Measurements from ENCODE around the gene SSR4.

The SSR4 gene

DNA sequence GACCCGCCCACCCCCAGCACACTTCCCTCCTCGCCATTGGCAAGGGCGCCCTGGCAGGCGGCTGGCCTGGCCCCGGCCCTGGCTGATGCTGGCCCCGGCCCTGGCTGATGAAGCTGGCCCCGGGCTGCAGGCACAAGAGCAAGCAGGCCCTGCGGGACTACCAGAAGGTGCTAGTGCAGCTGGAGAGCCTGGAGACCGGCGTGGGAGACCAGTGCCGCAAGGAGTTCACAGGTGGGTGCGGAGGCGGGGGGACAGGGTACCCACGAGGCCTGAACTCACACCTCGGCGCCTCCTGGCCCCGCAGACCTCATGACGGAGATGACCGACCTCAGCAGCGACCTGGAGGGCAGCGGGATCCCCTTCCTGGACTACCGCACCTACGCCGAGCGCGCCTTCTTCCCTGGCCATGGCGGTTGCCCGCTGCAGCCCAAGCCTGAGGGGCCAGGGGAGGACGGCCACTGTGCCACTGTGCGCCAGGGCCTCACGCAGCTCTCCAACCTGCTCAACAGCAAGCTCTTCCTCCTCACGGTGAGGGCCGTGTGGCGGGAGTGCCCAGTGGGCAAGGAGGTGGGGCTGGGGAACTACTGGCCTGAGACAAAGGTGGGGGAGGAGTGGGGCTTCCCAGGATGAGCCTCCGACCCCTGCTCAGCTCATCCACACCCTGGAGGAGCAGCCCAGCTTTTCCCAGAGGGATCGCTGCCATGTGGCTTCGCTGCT, 19.7 kb upstream of the SSR4 start:
- no peaks in the 10 kb centered on the region for H3K36me3 Mint-ChIP-seq
- H3K9me3 Mint-ChIP-seq: no peaks in the 10 kb centered on the region
- no peak for DNase-seq (ENCODE audit: low spot score in 2 of 2)
- no peak overlapping the region for H3K4me3 Mint-ChIP-seq
- no peaks in the 10 kb centered on the region for H3K4me1 Mint-ChIP-seq
- ATAC-seq: no peak
- H3K27ac Mint-ChIP-seq: no peak overlapping the region

DNA sequence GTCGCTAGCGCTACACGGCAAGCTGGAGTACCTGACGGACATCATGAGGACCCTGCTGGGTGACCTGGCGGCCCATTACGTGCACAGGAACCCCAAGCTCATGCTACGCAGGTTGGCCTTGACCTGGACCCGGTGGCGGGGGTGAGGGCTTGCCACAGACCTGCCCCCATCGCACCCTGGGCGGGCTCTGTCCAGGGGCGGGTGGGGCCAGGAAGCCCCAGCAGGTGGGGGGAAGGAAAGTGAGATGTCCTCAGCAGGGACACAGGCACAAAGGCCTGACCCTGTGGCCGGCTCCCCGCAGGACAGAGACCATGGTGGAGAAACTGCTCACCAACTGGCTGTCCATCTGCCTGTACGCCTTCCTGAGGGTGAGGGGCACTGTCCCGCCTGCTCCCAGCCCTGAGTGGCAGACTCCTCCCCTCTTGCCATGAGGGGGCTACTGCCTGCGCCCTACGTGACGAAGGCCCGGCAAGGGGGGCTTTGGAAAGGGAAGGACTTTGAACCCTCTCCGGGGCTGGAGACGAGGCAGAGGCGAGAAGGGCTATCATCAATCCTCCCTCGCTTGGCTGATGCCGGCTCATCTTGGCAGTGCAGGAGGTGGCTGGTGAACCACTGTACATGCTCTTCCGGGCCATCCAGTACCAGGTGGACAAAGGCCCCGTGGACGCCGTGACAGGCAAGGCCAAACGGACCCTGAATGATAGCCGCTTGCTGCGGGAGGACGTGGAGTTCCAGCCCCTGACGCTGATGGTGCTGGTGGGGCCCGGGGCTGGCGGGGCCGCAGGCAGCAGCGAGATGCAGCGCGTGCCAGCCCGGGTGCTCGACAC, 19.0 kb upstream of the SSR4 start:
- DNase-seq (ENCODE audit: low spot score in 2 of 2): no peak

DNA sequence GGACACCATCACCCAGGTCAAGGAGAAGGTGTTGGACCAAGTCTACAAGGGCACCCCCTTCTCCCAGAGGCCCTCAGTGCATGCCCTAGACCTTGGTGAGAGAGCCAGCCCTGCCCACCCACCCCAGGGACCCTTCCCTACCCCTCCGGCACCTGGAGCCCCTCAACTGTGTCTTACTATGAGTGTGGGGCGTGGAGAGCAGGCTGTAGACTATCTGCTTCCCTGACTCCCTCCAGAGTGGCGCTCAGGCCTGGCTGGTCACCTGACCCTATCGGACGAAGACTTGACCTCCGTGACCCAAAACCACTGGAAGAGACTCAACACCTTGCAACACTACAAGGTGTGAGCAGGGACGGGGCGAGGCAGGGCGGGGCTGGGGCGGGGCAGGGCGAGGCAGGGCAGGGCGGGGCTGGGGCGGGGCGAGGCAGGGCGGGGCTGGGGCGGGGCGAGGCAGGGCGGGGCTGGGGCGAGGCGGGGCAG, 18.3 kb upstream of the SSR4 start:
- Mint-ChIP-seq H3K36me3 (no peaks in the 10 kb centered on the region), H3K9me3 (no peaks in the 10 kb centered on the region), H3K4me3 (no peak overlapping the region), H3K4me1 (no peaks in the 10 kb centered on the region), H3K27ac (no peak overlapping the region)
- no peak for ATAC-seq
- no peak for DNase-seq (ENCODE audit: low spot score in 2 of 2)

More for the DNA sequence above, 19.0 kb upstream of the SSR4 start:
- Mint-ChIP-seq H3K9me3 (no peaks in the 10 kb centered on the region), H3K27ac (no peak overlapping the region), H3K4me3 (no peak overlapping the region), H3K4me1 (no peaks in the 10 kb centered on the region), H3K36me3 (no peaks in the 10 kb centered on the region)
- no peak for ATAC-seq

DNA sequence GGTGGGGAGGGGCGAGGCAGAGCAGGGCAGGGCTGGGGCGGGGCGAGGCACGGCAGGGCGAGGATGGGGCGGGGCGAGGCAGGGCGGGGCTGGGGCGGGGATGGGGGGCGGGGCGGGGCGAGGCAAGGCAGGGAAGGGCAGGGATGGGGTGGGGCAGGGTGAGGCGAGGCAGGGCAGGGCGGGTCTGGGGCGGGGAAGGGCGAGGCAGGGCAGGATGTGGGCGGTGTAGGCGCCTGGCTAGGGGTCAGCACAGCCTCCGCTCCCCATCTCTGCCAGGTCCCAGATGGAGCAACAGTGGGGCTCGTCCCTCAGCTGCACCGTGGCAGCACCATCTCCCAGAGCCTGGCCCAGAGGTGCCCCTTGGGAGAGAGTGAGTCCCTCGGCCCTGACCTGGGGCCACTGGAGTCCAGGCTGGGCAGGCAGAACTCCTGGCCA, 17.8 kb upstream of the SSR4 start:
- no peak for ATAC-seq

DNA sequence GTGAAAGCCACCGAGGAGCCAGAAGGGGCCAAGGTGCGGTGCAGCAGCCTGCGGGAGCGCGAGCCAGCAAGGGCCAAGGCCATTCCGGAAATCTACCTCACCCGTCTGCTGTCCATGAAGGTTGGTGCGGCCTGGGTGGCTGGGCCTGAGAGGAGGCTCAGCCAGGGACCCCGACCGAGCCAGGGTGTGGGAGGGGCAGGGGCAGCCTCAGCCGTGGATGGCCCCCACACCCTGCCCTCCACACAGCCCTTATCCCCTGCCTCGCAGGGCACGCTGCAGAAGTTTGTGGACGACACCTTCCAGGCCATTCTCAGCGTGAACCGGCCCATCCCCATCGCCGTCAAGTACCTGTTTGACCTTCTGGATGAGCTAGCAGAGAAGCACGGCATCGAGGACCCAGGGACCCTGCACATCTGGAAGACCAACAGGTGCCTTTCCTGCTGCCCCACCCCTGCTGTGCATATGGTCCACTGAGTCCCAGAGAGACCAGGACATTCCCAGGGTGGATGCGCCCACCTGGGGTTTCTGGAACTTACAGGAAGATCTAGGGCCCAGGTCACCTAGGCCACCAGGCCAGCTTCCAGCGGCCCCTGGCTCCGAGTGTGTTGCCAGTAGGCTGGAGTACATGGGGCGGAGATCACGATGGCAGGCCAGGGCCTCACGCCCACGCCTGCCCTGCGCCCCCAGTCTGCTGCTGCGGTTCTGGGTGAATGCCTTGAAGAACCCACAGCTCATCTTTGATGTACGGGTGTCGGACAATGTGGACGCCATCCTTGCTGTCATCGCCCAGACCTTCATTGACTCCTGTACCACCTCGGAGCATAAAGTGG, 17.0 kb upstream of the SSR4 start:
- no peak for ATAC-seq
- Mint-ChIP-seq H3K4me1 (no peaks in the 10 kb centered on the region), H3K4me3 (no peak overlapping the region), H3K9me3 (no peaks in the 10 kb centered on the region), H3K36me3 (no peaks in the 10 kb centered on the region), H3K27ac (no peak overlapping the region)
- no peak for DNase-seq (ENCODE audit: low spot score in 2 of 2)

More for the DNA sequence above, 17.8 kb upstream of the SSR4 start:
- H3K27ac Mint-ChIP-seq: no peak overlapping the region
- no peak for DNase-seq (ENCODE audit: low spot score in 2 of 2)
- H3K9me3 Mint-ChIP-seq: no peaks in the 10 kb centered on the region
- H3K36me3 Mint-ChIP-seq: no peaks in the 10 kb centered on the region
- no peak overlapping the region for H3K4me3 Mint-ChIP-seq
- no peaks in the 10 kb centered on the region for H3K4me1 Mint-ChIP-seq

DNA sequence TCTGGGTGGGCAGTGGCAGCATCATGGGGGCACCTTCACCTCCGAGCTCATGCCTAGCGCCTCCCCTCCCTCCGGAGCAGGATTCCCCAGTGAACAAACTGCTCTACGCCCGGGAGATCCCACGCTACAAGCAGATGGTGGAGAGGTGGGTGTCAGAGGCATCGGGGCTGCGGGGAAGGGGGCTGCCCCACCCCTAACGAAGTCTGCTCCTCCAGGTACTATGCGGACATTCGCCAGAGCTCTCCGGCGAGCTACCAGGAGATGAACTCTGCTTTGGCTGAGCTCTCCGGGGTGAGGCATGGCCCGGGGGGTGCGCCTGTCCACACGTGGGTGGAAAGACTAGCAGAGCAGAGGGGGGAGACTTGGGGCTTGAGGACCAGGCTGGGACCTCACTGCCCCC, 16.3 kb upstream of the SSR4 start:
- ATAC-seq: no peak
- no peak for DNase-seq (ENCODE audit: low spot score in 2 of 2)
- Mint-ChIP-seq H3K4me3 (no peak overlapping the region), H3K9me3 (no peaks in the 10 kb centered on the region), H3K36me3 (no peaks in the 10 kb centered on the region), H3K4me1 (no peaks in the 10 kb centered on the region), H3K27ac (no peak overlapping the region)

DNA sequence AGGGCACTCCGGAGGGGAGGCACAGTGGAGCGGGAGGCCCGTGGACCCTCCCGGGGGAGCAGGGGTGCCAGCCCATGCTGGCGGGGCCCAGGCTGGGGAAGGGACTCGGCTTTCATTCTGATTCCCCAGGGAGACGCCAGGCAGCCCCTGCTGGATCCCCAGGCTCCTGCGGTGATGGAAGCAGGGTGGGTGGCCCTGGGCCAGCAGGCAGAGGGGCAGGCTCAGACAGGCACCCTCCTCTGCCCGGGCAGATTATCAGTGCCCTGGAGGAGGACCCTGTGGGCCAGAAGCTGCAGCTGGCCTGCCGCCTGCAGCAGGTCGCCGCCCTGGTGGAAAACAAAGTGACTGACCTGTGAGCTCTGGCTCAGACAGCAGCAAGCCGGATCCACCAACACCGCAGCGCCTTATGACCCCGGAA, 15.8 kb upstream of the SSR4 start:
- no peak for ATAC-seq
- Mint-ChIP-seq H3K9me3 (no peaks in the 10 kb centered on the region), H3K4me3 (no peak overlapping the region), H3K27ac (no peak overlapping the region), H3K4me1 (no peaks in the 10 kb centered on the region), H3K36me3 (no peaks in the 10 kb centered on the region)
- DNase-seq (ENCODE audit: low spot score in 2 of 2): no peak

DNA sequence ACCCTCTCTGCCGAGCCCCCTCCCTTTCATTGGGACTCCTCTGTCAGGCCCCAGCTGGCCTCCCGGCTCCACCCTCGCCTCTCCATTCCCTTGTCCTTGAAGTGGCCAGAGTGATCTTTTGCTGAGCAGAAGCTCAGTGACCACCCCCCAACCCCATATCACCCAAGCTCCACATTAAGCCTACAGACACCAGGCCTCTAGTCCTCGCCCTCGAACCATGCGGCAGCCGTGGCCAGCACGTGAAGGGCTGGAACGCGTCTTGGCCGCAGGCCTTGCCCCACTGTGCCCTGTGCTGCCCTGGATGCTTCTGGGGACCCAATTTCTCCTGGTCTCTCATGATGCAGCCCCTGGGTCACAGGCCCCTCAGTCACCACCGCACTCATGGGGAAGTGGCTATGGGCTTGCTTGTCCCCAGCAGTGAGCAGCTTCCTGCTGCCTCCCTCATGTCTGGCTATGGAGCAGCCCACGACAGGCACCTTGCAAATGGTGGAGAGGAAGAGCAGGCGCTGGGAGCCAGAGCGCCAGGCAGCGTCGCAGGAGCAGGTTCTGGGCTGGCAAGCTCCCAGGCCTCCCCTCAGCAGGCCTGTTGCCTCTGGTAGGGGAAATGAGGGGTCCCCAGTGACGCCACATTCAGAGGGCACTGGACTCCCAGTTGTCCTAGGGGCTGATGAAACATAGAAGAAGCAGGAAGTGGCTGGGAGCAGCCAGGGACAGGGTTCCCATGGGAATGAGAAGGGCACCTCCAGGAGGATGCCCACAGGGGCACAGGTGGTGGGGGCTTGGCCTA, 14.4 kb upstream of the SSR4 start:
- Mint-ChIP-seq H3K27ac (no peak overlapping the region), H3K36me3 (peaks cover 4% of the 10 kb centered on the region), H3K9me3 (no peaks in the 10 kb centered on the region), H3K4me3 (no peak overlapping the region), H3K4me1 (no peaks in the 10 kb centered on the region)
- DNase-seq (ENCODE audit: low spot score in 2 of 2): no peak
- ATAC-seq: no peak

DNA sequence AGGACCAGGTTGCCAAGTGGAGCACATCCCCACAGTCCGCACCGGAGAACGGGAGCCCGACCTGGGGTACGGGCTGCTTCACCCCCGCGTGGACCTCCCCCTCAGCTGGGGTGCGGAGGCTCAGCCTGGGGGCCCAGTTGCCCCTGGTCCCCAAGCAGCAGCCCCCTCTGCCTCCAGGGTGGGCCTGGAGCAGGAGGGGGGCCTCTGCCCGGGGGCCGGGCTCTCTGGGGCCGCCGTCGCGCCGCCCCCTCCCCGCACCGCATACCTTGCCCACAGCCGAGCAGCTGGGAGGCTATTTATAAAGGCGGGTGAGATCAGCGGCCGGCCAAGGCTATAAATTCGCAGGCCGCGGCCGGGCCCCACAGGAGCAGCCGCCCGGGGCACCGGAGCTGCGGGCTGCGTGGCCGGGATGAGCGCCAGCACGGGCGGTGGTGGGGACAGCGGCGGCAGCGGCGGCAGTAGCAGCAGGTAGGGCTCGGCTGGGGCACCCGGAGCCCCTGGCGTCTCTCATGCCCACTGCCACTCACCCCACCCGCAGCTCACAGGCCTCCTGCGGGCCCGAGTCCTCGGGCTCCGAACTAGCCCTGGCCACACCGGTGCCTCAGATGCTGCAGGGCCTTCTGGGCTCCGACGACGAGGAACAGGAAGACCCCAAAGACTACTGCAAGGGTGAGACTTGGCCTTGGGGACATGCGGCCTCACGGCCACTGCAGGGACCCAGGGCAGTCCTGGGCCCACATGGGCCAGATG, 13.6 kb upstream of the SSR4 start, which contains the start of gene SRPK3:
SRPK3 (plus strand) TSS at position 364 of the 750 bp plus-strand sequence; CDS start at position 410, 46 bp downstream.
- Mint-ChIP-seq H3K9me3 (no peaks in the 10 kb centered on the region), H3K4me1 (no peaks in the 10 kb centered on the region), H3K27ac (no peak within 1 kb of the TSS), H3K4me3 (no peak within 1 kb of the TSS), H3K36me3 (peaks cover 10% of the 10 kb centered on the region)
- no peak for ATAC-seq
- DNase-seq (ENCODE audit: low spot score in 2 of 2): no peak

DNA sequence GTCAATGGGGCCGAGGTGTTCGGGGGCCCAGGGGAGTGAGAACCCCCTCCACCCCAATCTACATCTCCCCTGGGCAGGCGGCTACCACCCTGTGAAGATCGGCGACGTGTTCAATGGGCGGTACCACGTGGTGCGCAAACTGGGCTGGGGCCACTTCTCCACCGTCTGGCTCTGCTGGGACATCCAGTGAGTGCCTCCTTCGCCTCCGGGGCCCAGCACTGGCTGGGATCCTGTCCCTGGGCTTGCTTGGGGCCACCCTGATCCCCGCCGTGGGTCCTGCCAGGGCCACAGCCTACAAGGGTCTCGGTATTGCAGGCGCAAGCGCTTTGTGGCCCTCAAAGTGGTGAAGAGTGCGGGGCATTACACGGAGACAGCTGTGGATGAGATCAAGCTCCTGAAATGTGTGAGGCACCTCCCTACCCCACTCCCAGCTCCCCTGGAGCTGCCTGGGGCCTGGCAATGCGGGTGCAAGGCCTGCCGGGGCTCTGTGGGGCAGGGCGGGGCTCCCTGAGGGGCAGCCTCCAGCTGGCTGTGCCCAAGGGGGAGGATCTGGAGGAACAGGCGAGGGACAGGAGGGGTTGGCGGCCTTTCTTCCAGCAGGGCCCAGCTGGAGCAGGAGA, 12.9 kb upstream of the SSR4 start:
- Mint-ChIP-seq H3K9me3 (no peaks in the 10 kb centered on the region), H3K27ac (no peak overlapping the region), H3K36me3 (peaks cover 12% of the 10 kb centered on the region), H3K4me3 (no peak overlapping the region), H3K4me1 (no peaks in the 10 kb centered on the region)
- ATAC-seq (no peak), DNase-seq (ENCODE audit: low spot score in 2 of 2) (no peak)

DNA sequence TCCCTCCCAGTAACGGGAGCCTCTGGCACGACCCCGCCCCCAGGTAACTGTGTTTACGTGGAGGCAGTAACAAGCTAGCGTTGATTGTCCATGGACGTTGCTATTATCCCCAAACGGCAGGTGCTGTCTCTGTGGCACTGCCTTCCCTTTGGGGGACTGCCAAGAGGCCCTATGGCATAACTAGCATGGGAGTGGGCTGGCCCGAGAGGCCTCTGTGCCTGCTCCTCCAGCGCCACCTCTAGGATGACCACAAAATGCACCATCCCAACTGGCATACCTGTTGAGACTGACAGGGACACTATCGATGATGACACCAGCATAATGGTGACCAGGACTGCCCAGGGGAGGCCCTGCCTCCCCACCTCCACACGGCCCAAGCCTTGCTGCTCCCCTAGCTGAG, 12.2 kb upstream of the SSR4 start:
- Mint-ChIP-seq H3K36me3 (peaks cover 17% of the 10 kb centered on the region), H3K9me3 (no peaks in the 10 kb centered on the region), H3K27ac (no peak overlapping the region), H3K4me3 (no peak overlapping the region), H3K4me1 (no peaks in the 10 kb centered on the region)
- DNase-seq (ENCODE audit: low spot score in 2 of 2): no peak
- no peak for ATAC-seq

DNA sequence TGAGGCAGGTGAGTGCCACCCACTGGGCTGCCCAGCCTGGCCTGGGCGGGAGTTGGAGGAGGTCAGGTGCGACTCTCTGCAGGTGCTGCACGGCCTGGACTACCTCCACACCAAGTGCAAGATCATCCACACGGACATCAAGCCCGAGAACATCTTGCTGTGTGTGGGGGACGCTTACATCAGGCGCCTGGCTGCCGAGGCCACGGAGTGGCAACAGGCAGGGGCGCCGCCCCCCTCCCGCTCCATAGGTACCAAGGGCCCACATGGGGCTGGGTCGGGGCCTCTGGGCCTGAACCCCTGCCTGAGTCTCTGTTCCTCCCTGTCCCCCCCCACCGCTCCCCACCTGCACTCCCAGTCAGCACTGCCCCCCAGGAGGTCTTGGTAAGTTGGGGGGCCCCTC, 11.6 kb upstream of the SSR4 start:
- ATAC-seq (no peak), DNase-seq (ENCODE audit: low spot score in 2 of 2) (no peak)
- H3K27ac Mint-ChIP-seq: no peak overlapping the region
- no peaks in the 10 kb centered on the region for H3K4me1 Mint-ChIP-seq
- no peak overlapping the region for H3K4me3 Mint-ChIP-seq
- peaks cover 17% of the 10 kb centered on the region for H3K36me3 Mint-ChIP-seq
- H3K9me3 Mint-ChIP-seq: no peaks in the 10 kb centered on the region

DNA sequence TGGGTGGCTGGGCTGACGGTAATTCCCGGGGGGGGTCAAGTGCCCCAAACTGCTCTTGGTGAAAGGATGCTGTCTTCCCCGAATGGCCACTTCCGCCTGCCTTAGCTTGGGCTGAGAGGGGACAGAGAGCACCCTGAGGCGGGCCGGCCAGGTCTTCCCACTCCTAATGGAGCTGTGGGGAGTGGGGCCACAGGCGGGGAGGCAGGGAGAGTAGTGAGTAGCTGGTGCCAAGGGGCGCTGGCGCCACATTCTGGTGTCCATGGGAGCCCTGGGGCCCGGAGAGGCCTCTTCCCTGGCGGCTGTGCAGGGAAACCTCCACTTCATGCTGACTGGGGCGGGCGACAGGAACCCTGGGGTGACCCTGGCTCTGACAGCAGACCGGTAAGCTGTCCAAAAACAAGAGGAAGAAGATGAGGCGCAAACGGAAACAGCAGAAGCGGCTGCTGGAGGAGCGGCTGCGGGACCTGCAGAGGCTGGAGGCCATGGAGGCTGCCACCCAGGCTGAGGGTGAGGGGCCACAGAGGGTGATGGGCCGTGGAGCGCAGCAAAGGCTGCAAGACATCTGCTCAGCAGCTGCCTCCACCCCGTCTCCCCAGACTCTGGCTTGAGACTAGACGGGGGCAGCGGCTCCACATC, 11.0 kb upstream of the SSR4 start:
- ATAC-seq: no peak
- Mint-ChIP-seq H3K27ac (no peak overlapping the region), H3K9me3 (no peaks in the 10 kb centered on the region), H3K36me3 (peaks cover 17% of the 10 kb centered on the region), H3K4me1 (no peaks in the 10 kb centered on the region), H3K4me3 (no peak overlapping the region)
- no peak for DNase-seq (ENCODE audit: low spot score in 2 of 2)

Data from stimulated activated effector memory CD8-positive, alpha-beta T cell treated with anti-CD3 and anti-CD28 coated beads, Interleukin-12 subunit alpha, Interleukin-12 subunit beta, amount 100 ng/mL, for 72 hours (primary cell).